WERI-Rb-1 (cell line): ENCODE results near the gene PTPN1.
"Not testable (repeated sequence)": the region's sequence is repeated elsewhere in the genome, so short reads cannot be mapped to it uniquely, and the experiment has no call there.

Experiments used
- DNase-seq: peaks from one replicate; pipeline ENCODE4 v3.0.0-alpha.2; 2020
- H3K27ac ChIP-seq: fragments of 250-450 bp; sonication (Bioruptor Pico); 2 replicates; pipeline ENCODE4 v1.5.1; 2020; ENCODE audit warnings: mild to moderate bottlenecking, moderate library complexity
- H3K27me3 ChIP-seq: fragments of 250-450 bp; sonication (Bioruptor Pico); 2 replicates; pipeline ENCODE4 v1.5.1; 2021; ENCODE audit warnings: mild to moderate bottlenecking, low read depth, moderate library complexity; ENCODE audit not compliant: insufficient read depth, severe bottlenecking
- H3K36me3 ChIP-seq: fragments of 250-450 bp; sonication (Bioruptor Pico); 2 replicates; pipeline ENCODE4 v1.5.1; 2020; ENCODE audit warnings: mild to moderate bottlenecking, moderate library complexity
- H3K4me3 ChIP-seq: 2 replicates; pipeline ENCODE4 v1.5.1; 2011; ENCODE audit warnings: low read depth, mild to moderate bottlenecking, control low read depth, low read length
- H3K9me3 ChIP-seq: fragments of 250-450 bp; sonication (Bioruptor Pico); 2 replicates; pipeline ENCODE4 v1.5.1; 2021; ENCODE audit warnings: mild to moderate bottlenecking, moderate library complexity; ENCODE audit not compliant: severe bottlenecking
- TF ChIP-seq, protein P1 (sequence below): IDR thresholded peaks from 2 replicates; pipeline ENCODE4 v1.5.1; 2011; ENCODE audit warnings: low read depth, mild to moderate bottlenecking, control low read depth, inconsistent platforms, low read length

PTPN1 gene

DNA sequence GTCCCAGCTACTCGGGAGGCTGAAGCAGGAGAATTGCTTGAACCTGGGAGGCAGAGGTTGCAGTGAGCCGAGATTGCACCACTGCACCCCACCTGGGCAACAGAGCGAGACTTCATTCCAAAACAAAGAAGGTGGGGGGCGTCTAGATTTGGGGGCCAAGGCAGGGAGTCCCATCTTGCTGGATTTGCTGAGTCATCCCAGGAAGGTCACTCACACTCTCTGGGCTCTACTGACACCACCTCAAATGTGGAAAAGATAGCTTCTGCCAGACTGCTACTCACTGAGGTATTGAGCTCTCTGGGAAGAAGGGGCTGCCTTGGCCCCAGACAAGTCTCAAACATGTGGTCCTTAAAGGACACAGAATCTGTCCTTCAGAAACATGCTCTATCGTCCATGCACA lies 106.8 kb downstream of the PTPN1 start:
- TF ChIP-seq, protein P1, sequence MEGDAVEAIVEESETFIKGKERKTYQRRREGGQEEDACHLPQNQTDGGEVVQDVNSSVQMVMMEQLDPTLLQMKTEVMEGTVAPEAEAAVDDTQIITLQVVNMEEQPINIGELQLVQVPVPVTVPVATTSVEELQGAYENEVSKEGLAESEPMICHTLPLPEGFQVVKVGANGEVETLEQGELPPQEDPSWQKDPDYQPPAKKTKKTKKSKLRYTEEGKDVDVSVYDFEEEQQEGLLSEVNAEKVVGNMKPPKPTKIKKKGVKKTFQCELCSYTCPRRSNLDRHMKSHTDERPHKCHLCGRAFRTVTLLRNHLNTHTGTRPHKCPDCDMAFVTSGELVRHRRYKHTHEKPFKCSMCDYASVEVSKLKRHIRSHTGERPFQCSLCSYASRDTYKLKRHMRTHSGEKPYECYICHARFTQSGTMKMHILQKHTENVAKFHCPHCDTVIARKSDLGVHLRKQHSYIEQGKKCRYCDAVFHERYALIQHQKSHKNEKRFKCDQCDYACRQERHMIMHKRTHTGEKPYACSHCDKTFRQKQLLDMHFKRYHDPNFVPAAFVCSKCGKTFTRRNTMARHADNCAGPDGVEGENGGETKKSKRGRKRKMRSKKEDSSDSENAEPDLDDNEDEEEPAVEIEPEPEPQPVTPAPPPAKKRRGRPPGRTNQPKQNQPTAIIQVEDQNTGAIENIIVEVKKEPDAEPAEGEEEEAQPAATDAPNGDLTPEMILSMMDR, result no peak
- Histone ChIP-seq H3K9me3 (peaks cover 10% of the 10 kb centered on the region), H3K4me3 (no peak overlapping the region), H3K27ac (no peak overlapping the region), H3K36me3 (no peaks in the 10 kb centered on the region), H3K27me3 (no peaks in the 10 kb centered on the region)
- DNase-seq, result no peak

DNA sequence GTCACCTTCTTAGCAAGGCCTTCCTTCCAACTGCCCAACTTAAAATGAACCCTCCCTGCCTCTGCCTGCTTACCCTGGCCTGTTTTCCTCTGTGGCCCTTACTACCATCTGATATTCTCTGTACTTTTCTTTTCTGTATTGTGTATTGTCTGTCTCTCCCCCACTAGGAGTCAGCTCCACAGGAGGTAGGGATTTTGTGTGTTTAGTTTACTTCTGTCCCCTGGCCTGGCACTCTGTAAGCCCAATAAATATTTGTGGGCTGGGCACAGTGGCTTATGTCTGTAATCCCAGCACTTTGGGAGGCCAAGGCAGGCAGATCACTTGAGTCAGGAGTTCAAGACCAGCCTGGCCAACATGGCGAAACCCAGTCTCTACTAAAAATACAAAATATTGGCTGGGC lies 108.4 kb downstream of the PTPN1 start:
- Histone ChIP-seq H3K27ac (no peak overlapping the region), H3K36me3 (no peaks in the 10 kb centered on the region), H3K9me3 (peaks cover 10% of the 10 kb centered on the region), H3K4me3 (no peak overlapping the region), H3K27me3 (no peaks in the 10 kb centered on the region)
- TF ChIP-seq, protein P1, result no peak
- no peak for DNase-seq

DNA sequence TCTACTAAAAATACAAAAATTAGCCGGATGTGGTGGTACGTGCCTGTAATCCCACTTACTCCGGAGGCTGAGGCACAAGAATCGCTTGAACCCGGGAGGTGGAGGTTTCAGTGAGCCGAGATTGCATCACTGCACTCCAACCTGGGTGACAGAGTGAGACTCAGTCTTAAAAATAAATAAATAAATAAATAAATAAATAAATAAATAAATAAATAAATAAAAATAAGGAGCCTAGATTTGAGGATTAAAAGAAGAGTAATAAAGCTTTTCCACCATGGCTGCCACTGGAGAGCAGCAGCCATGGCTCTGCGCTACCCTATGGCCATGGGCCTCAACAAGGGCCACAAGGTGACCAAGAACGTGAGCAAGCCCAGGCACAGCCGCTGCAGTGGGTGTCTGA lies 110.3 kb downstream of the PTPN1 start:
- H3K4me3 ChIP-seq, H3K36me3 ChIP-seq, H3K27ac ChIP-seq, H3K9me3 ChIP-seq, H3K27me3 ChIP-seq, DNase-seq: not testable (repeated sequence)

DNA sequence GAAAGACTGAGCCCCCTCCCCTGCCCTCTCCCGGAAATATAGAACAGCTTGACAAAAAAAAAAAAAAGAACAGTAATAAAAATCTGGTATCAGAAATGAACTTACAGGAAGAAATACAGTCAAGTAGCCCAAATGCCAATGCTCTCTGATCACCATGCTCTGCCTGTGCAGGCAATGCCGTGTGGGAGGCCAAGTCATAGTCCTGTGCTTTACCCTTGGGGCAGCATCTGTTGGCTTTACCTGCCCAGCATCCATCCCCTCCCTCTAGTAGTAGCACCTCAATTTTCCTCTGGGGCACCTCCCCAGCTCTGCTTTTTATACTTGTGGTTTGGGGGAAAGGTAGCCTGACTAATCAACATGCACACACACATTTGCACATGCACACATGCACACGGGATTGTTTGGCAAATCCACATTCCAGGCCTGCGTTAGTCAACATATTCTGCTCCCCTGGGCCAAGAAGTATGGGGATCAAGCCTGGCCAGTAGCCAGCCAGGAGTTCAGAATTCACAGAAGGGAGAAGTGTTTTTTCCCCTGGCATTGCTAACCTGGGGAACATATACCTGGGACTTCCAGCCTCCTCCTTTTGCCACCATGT lies 111.0 kb downstream of the PTPN1 start:
- no peak overlapping the region for H3K4me3 ChIP-seq
- no peak overlapping the region for H3K27ac ChIP-seq
- H3K27me3 ChIP-seq, result no peaks in the 10 kb centered on the region
- H3K36me3 ChIP-seq, result no peaks in the 10 kb centered on the region
- DNase-seq, result no peak
- peaks cover 10% of the 10 kb centered on the region for H3K9me3 ChIP-seq
- TF ChIP-seq, protein P1, result no peak

DNA sequence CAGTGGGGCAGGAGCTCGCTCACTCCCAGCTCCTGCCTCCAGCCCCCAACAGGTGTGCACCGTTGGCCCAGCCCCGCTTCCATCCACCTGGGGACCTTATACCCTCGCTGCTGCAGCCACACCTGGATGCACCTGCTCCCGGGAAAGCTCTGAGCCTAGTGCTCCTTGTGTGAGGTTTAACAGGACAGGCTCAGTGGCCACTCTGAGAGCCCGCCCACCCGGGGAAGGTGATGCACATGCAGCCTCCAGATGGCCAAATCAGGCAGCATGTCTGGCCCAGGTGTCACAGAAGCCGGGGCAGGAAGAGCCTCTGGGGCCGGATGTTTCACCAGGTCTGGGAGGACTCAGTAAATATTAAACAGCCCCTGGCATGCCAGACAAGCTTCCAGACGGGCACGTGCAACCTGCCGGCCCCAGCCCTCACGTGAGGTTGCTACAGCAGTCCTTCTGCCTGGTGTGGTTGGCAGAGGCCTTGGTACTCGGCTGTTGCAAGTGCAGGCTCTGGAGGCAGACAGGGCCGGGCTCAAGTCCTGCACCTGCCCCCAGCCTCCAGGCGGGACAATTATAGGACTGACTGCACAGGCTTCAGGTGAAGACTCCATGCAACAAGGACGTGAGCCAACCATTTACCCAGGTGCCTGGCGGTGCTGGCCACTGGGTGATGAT lies 114.3 kb downstream of the PTPN1 start:
- no peaks in the 10 kb centered on the region for H3K36me3 ChIP-seq
- H3K9me3 ChIP-seq, result peaks cover 10% of the 10 kb centered on the region
- peak; percentile 54 for DNase-seq
- H3K27ac ChIP-seq, result no peak overlapping the region
- no peaks in the 10 kb centered on the region for H3K27me3 ChIP-seq
- no peak overlapping the region for H3K4me3 ChIP-seq
- TF ChIP-seq, protein P1, result no peak

- TF ChIP-seq, protein P1, result peak; percentile 82
- Histone ChIP-seq H3K27me3 (no peaks in the 10 kb centered on the region), H3K9me3 (peaks cover 4% of the 10 kb centered on the region), H3K27ac (no peak overlapping the region), H3K36me3 (no peaks in the 10 kb centered on the region), H3K4me3 (no peak overlapping the region)
- peak; percentile 73 for DNase-seq
These were observed 115.9 kb downstream of the PTPN1 start for GRCh38 chr20:50625986-50626677.
